NCI-H2196 (cell line): Measurements from ENCODE around the gene PAGE5.

ENCODE experiments used
- DNase-seq: peaks from one replicate; lab custom pipeline; 2025; ENCODE audit not compliant: unreplicated experiment; lab: John Stamatoyannopoulos, UW

PAGE5 gene, protein sequence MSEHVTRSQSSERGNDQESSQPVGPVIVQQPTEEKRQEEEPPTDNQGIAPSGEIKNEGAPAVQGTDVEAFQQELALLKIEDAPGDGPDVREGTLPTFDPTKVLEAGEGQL

DNA sequence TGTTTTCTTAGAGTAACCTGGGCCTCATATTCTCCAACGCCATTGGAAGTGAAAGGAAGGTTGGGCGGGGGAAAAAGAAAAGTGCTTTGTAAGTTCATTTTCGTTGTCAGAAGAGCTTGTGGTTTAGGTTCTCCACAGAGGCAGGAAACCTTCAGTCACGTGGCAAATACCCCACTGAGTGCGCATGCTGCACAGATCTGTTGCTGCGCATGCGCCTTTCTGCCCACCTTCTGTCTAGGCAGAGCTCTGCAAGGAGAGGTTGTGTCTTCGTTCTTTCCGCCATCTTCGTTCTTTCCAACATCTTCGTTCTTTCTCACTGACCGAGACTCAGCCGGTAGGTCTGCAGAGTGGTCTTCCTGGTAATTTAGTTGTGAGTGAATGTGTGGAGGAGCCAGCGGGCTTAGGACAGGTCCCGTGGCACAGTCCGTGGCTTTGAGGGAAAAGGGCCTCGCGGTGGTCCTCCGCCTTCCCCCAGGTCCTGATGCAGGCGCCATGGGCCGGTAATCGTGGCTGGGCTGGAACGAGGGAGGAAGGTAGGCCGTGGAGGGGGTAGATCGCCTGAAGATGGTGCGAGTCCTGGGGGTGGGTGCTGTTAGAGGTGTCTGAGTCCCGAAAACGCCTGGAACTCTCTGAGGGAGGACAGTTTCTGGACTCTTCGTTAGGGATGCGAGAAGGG lies at the start of gene PAGE5:
Gene PAGE5 (plus strand): TSS at position 228 of the 676 bp plus-strand sequence. CDS start 1,037 bp downstream, outside the sequence.
- no peak for DNase-seq

DNA sequence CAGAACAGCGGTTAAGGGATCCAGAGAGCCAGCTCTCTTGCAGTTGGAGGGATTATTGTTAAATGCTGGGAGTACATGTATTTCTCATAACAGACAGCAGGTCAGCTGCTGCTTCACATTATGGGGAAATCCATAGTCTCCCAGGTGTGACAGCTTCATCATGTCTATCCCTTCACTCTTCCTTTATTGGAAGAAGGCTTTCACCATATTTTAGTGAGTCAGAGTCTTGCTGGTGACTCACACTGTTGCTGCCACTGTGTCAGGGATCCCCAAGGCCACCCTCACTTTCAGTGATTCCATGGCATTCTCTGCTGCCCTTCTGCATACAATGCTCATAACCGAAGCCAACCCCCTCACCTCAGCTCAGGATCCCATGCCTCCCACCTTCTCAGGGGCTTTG lies 32.9 kb upstream of the PAGE5 start:
- no peak for DNase-seq

DNA sequence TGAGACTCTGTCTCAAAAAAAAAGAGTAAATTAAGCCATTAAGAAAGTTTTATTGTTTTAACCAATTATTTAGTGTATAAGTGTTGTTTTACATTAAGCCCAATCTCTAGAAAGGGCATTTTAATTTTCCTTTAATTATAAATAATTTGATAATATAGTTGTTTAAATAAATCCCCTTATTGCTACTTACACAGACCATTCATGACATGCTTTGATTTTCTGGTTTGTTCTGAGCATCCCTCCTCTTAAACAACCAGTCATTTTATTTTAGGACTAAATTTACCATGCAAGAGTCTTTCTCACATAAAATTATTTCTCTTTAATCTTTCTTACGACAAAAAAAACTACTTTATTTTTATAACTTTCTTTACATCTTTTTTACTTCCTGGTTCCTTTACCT lies 23.5 kb upstream of the PAGE5 start:
- no peak for DNase-seq

DNA sequence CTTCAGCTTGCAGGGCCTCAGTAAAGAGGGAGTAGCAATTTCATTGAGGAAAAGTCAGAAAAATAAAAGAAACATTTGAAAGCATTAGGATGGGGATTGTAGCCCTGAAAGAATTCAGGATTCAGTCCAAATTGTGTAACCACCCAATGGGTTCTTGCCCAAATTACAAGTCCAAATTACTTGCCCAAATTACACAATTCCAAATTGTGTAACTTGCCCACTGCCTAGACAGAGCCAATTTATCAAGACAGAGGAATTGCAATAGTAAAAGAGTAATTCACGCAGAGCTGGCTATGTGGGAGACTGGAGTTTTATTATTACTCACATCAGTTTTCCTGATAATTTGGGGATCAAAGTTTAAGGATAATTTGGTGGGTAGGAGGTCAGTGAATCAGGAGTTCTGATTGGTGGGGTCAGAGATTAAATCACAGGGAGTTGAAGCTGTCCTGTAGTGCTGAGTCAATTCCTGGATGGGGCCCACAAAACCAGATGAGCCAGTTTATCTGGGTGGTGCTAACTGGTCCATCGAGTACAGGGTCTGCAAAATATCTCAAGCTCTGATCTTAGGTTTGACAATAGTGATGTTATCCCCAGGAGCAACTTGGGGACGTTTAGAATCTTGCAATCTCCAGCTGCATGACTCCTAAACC lies 18.1 kb upstream of the PAGE5 start:
- no peak for DNase-seq

DNA sequence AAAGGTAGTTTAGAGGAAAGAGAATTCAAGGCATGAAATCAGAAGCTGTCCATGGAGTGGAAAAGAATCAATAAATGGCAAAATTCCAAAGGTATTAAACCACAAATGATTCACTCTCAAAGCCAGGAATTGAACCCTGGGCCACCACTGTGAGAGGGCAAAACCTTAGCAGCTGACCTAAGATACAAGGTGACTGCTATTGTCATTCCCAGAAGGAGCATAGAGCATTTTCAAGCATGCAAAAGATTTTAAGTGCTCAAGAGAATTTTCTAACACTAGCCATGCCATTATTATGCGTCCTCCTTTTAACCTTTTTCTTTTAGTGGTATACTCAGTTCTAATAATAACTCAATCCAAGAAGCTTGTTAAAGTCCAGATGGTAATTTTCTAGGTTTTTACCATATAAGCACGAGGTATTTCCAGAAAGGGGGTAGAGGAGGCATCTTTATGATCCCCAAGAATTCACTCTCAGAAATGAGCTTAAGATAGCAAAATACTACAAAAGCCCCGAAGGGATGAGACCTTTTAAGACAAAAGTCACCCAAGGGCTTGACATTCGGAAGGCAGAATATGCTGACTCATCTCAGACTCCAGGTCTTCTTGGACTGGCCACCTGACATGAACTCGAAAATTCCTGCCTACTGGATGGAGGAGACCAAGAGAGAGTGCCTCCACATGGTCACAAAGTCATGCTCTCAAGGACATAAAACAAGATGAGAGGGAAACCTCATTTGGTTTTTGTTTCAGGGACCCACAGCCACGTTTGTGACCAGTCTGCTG lies 13.8 kb upstream of the PAGE5 start:
- no peak for DNase-seq

DNA sequence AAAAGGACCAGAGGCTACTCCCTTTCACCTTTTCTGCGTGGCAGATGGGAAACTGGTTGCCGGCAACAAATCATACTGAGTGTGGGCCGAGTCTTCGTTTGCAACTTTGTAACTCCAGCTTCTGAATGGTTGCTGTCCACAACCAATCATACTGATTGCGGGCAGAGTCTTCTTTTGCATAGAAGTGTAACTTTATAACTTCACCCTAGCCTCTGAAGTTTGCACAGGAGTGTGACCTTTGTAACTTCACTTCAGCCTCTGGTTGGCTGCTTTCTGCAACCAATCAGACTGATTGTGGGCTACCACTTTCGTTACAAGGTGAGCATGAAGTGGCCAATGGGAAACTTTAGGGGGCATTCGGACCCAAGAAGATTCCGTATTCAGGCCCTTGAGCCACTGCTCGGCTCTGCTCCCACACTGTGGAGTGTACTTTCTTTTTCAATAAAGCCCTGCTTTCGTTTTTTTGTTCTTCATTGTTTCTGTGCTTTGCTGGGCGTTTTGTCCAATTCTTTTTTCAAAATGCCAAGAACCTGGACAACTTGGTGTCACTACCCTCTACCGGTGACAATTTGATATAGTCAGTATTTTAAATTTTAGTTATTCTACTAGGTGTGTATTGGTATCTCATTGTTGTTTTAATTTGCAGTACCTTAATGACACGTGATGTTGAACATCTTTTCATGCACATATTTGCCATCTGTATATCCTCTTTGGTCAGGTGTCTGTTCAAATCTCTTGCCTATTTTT lies 9.0 kb upstream of the PAGE5 start:
- no peak for DNase-seq

DNA sequence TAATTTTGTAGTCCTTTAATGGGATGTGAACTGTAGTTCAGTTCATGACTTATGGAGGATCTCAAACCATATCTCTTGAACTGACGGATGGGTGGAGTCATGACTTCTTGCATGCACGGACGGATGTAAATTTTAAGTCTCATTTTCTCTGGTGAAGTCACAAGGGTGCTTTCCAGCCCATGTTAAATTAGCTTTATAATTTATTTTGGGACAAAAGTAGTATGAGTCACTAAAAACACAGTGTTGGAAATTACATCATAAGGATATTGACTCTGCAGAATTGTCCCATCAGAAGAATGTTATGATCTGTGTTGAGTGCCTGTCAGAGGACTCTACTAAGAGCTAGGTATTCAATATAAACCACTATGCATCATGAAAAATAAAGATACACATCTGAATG lies 6.8 kb upstream of the PAGE5 start:
- DNase-seq = no peak

DNA sequence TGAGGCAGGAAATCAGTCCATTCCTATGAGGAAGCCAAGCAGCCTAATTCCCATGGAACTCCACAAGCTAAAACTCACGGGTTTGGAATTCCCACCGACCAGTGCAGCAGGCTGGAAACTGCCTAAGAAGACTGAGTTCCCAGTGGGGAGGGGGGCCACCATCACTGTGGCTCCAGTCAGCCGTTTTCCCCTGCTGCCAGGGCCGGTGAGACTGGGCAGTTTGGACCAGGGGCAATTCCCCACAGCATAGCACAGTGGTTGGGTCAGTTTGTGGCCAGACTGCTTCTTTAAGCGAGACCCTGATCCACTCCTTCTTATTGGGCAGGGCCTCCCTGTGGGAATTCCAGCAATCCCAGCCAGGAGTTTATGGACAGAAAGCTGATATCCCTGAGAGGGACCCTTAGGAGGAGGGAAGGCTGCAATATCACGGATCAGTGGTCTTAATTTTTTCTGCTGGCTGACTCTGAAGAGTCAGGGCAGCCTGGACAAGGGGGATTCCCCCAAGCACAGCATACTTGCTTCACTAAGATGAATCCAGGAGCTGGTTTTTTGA lies 20.7 kb downstream of the PAGE5 start:
- no peak for DNase-seq

DNA sequence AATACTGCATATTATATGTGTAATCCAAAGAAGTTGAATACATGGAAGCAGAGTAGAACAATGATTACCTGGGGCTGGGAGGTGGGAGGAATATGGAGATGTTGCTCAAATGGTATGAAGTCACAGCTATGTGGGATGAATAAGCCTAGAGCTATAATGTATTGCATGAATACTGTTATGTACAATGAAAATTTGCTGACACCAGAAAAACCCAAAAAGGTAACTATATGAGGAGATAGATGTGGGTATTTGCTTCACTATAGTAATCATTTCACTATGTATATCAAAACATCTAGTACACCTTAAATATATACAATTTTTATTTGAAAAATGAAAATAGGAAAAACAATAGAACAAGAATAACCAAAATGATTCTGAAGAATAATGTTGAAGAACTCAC lies 33.4 kb downstream of the PAGE5 start:
- DNase-seq = no peak

DNA sequence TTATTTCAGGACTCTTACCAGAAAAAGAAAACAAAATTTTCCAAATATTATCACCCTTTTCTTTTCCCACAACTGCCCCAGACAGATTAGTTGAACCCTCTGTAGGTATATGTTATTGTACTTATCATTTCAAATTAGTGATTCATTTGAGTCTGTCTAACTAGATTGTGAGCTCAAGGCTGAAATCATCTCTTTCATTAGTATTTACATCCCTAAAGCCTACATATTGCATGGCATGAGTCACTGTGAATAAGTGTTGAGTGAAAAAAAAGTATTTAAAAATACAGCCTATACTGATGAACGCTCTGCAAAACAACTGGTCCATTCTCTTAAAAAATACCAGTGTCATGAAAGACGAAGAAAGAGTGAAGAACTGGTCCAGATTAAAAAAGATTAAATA lies 40.7 kb downstream of the PAGE5 start:
- DNase-seq = no peak

DNA sequence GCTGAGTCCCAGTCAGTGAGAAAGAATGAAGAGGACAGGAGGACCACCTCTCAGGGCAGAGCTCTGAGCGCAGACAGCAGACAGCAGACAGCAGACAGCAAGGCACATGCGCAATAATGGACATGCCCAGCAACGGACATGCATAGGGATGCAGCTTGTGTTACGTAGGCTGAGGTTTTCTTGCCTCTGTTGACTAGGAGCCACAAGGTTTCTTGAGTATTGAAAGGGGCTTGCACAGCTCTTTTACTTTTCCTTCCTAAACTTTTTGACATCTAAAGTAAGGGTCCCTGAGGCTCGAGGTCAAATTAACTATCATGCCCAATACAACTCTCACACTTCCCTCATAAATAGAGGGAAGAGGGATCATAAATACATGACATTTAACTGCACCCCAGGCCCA lies 44.7 kb downstream of the PAGE5 start, which contains the start of gene PAGE3:
Gene PAGE3 (minus strand): TSS at position 101 of the 400 bp plus-strand sequence. CDS start 1,013 bp downstream, outside the sequence.
- no peak for DNase-seq
